Ishikawa (cell line): ENCODE data around the gene TPD52L1.

Experiments used
- CEBPB ChIP-seq: IDR thresholded peaks from 2 replicates; pipeline ENCODE4 v1.6.1; 2012
- CREB1 ChIP-seq: IDR thresholded peaks from 2 replicates; pipeline ENCODE4 v1.6.1; 2012; ENCODE audit warnings: low read depth
- EP300 ChIP-seq: IDR thresholded peaks from 2 replicates; pipeline ENCODE4 v1.6.1; 2012; ENCODE audit warnings: borderline replicate concordance
- FOXM1 ChIP-seq: IDR thresholded peaks from 2 replicates; pipeline ENCODE4 v1.6.1; 2012; ENCODE audit warnings: low read depth, borderline replicate concordance
- MAX ChIP-seq: IDR thresholded peaks from 2 replicates; pipeline ENCODE4 v1.6.1; 2012
- NFIC ChIP-seq: IDR thresholded peaks from 2 replicates; pipeline ENCODE4 v1.6.1; 2012
- RAD21 ChIP-seq: IDR thresholded peaks from 2 replicates; pipeline ENCODE4 v1.6.1; 2012; ENCODE audit warnings: low read depth
- REST ChIP-seq: IDR thresholded peaks from 2 replicates; pipeline ENCODE4 v1.6.1; 2012; ENCODE audit warnings: low read depth, mild to moderate bottlenecking
- TAF1 ChIP-seq: IDR thresholded peaks from 2 replicates; pipeline ENCODE4 v1.6.1; 2012; ENCODE audit warnings: low read depth, mild to moderate bottlenecking
- USF1 ChIP-seq: IDR thresholded peaks from 2 replicates; pipeline ENCODE4 v1.6.1; 2012

GRCh38 chr6:125277838-125278237 is 124.3 kb downstream of the TPD52L1 start:
- TF ChIP-seq RAD21 (no peak), MAX (no peak), CEBPB (no peak), EP300 (no peak), TAF1 (no peak), REST (no peak), USF1 (no peak), FOXM1 (no peak), CREB1 (no peak), NFIC (peak; percentile 68)
